Activated CD8-positive, alpha-beta T cell treated with anti-CD3 and anti-CD28 coated beads for 36 hours (primary cell): ENCODE results near the gene FAN1. TPM values are rescaled to one million over a fixed set of nuclear protein-coding genes. Genes with fewer than 3 reads are reported as not detected.
A peak's percentile ranks its signal among the peaks of the same experiment; 100 is the strongest.
"Not testable (repeated sequence)": the region's sequence is repeated elsewhere in the genome, so short reads cannot be mapped to it uniquely, and the experiment has no call there.

Experiments used
- ATAC-seq: fragments of 200-7000 bp; cut with Tn5 transposase; one replicate; pipeline ENCODE4 v1.10.0; 2021; ENCODE audit warnings: mild to moderate bottlenecking, moderate library complexity
- CTCF ChIA-PET: fragments of 350-600 bp; sonication (Branson Sonifier 250); formaldehyde crosslinking; loops from one replicate; lab custom pipeline; 2021; ENCODE audit warnings: antibody characterized with exemption; lab: Charles Lee
- POLR2A ChIA-PET: fragments of 350-600 bp; sonication (Branson Sonifier 250); formaldehyde crosslinking; loops from one replicate; lab custom pipeline; 2021; ENCODE audit warnings: antibody characterized with exemption; lab: Charles Lee
- DNase-seq: peaks from one replicate; pipeline ENCODE4 v3.0.0-alpha.2; 2020
- H3K27ac Mint-ChIP-seq: one replicate; pipeline ENCODE4 v1.8.0; 2021; ENCODE audit warnings: mild to moderate bottlenecking, mixed read lengths
- H3K27me3 Mint-ChIP-seq: one replicate; pipeline ENCODE4 v1.8.0; 2021; ENCODE audit warnings: mixed read lengths
- H3K36me3 Mint-ChIP-seq: one replicate; pipeline ENCODE4 v1.8.0; 2021; ENCODE audit warnings: low read depth, mixed read lengths
- H3K4me1 Mint-ChIP-seq: one replicate; pipeline ENCODE4 v1.8.0; 2021; ENCODE audit warnings: low read depth, mixed read lengths
- H3K4me3 Mint-ChIP-seq: one replicate; pipeline ENCODE4 v1.8.0; 2021; ENCODE audit warnings: mild to moderate bottlenecking, moderate library complexity, mixed read lengths
- H3K9me3 Mint-ChIP-seq: one replicate; pipeline ENCODE4 v1.8.0; 2021; ENCODE audit warnings: mixed read lengths
- CTCF ChIP-seq: fragments of 200-600 bp; IDR thresholded peaks from one replicate; pipeline ENCODE4 v1.8.0; 2022; ENCODE audit warnings: antibody characterized with exemption, mild to moderate bottlenecking
- intact Hi-C: fragments of 100-400 bp; cut with micrococcal nuclease; formaldehyde crosslinking; loops from one replicate; pipeline ENCODE4 v1.10.0; 2022
- total RNA-seq, 2 experiments: library from RNA; stranded (reverse); gene quantifications; one replicate each; pipeline ENCODE4 v1.2.3, GENCODE V29; 2021

The FAN1 gene
- total RNA-seq, 2 experiments from 2014 or later = 12.0 to 15.7 TPM

DNA sequence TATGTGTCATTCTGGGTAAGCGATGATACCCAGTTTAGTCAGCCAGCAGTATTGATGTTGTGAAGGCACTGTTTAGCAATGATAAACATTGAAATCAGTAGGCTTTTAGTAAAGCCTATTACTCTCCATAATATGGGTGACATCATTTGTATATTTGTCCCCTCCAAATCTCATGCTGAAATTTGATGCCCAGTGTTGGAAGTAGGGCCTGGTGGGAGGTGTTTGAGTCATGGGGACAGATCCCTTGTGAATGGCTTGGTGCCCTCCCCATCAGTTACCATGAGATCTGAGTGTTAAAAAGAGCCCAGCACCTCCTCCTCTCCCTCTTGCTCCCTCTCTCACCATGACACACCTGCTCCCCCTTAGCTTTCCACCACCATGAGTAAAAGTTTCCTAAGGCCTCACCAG, 31.4 kb upstream of the FAN1 start:
- peak; percentile 66 for ATAC-seq
- peaks cover 7% of the 10 kb centered on the region for H3K4me1 Mint-ChIP-seq
- ChIA-PET CTCF (interaction anchor here (0.8 kb wide), 1 partner anchor 257 kb away, joined by 3 read pairs; no protein-coding TSS in a partner anchor), POLR2A (no interaction called here)
- DNase-seq = peak; percentile 14
- no peaks in the 10 kb centered on the region for H3K27me3 Mint-ChIP-seq
- H3K27ac Mint-ChIP-seq = no peak overlapping the region
- no peaks in the 10 kb centered on the region for H3K36me3 Mint-ChIP-seq
- TF ChIP-seq CTCF = no peak
- no peaks in the 10 kb centered on the region for H3K9me3 Mint-ChIP-seq
- intact Hi-C loops = no loop called here
- no peak overlapping the region for H3K4me3 Mint-ChIP-seq

DNA sequence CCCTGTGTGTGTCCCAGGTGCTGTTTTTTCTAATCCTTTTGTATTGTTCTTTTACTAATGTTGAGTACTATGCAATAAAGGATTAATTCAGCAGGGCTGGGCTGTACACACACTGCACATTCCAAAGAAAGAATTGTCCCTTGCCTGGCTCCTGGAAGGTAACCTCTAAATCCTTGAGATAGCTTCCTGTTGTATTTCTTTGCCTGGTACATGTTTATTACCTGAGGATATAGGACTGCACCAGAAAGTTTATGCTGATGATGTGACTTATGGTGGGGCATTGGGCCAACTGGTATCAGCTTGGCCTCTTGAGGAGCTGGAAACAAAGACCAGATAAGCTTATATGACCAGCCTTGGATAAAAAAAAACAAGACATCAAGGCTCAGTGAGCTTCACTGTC, 26.6 kb upstream of the FAN1 start:
- Mint-ChIP-seq H3K9me3 (peaks cover 2% of the 10 kb centered on the region), H3K27ac (no peak overlapping the region), H3K36me3 (no peaks in the 10 kb centered on the region), H3K4me3 (no peak overlapping the region), H3K4me1 (peaks cover 6% of the 10 kb centered on the region), H3K27me3 (peaks cover 5% of the 10 kb centered on the region)
- CTCF ChIA-PET = interaction anchor here (1.0 kb wide), 1 partner anchor 18 kb away, joined by 3 read pairs; no protein-coding TSS in a partner anchor
- POLR2A ChIA-PET = no interaction called here
- DNase-seq (no peak), ATAC-seq (no peak)
- no peak for TF ChIP-seq CTCF
- intact Hi-C loops = no loop called here

- Mint-ChIP-seq H3K36me3 (no peaks in the 10 kb centered on the region), H3K27ac (no peak overlapping the region), H3K27me3 (peaks cover 5% of the 10 kb centered on the region), H3K4me1 (no peaks in the 10 kb centered on the region), H3K4me3 (no peak overlapping the region), H3K9me3 (peaks cover 2% of the 10 kb centered on the region)
- intact Hi-C loops = no loop called here
- POLR2A ChIA-PET = no interaction called here
- no peak for TF ChIP-seq CTCF
- DNase-seq = no peak
- CTCF ChIA-PET = interaction anchor here (1.3 kb wide), 1 partner anchor 20 kb away, joined by 5 read pairs; no protein-coding TSS in a partner anchor
- no peak for ATAC-seq
Observed at GRCh38 chr15:30878515-30878914, 25.2 kb upstream of the FAN1 start.

DNA sequence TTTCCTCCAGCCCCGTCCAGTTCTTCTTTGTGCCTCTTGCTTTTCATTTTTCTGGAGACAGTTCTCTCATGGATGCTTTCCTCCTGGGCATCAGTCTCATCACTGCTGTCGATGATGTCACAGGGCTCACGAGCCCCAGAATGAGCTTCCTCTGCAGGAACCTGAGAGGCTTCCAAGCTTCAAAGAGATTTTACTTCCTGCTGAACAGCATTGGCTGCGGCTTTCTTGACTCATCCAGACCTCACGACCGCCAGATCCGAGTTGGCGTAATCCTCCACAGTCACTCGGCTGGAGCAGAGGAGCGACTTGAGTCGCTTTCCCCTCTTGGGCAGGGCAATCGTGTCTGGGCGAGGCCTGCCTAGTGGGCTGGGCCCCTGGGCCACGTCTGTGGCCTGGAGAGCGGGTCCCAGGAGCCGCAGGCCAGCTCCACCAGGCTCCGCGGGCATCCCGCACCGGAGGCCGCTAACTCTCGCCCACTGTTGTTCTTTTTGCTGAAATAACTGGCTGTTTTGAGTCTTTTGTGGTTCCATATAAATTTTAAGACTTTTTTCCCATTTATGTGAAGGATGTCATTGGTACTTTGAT, 20.8 kb upstream of the FAN1 start:
- H3K4me1 Mint-ChIP-seq = no peaks in the 10 kb centered on the region
- peak; percentile 74 for ATAC-seq
- POLR2A ChIA-PET = no interaction called here
- intact Hi-C loops = no loop called here
- H3K27me3 Mint-ChIP-seq = peaks cover 5% of the 10 kb centered on the region
- H3K4me3 Mint-ChIP-seq = no peak overlapping the region
- H3K9me3 Mint-ChIP-seq = peaks cover 2% of the 10 kb centered on the region
- peak; percentile 58 for DNase-seq
- H3K27ac Mint-ChIP-seq = no peak overlapping the region
- no peak for TF ChIP-seq CTCF
- CTCF ChIA-PET = no interaction called here
- H3K36me3 Mint-ChIP-seq = no peaks in the 10 kb centered on the region

- H3K4me1 Mint-ChIP-seq, H3K9me3 Mint-ChIP-seq, POLR2A ChIA-PET, H3K27ac Mint-ChIP-seq, intact Hi-C loops, CTCF ChIA-PET, H3K36me3 Mint-ChIP-seq, DNase-seq, ATAC-seq, H3K4me3 Mint-ChIP-seq, H3K27me3 Mint-ChIP-seq: not testable (repeated sequence)
Observed at GRCh38 chr15:30883666-30884065, 20.0 kb upstream of the FAN1 start.
